ENCODE measurements around the gene LDLRAD4.

Gene LDLRAD4

GRCh38 chr18:13461469-13461868 is 242.9 kb downstream of the LDLRAD4 start:
- no peak for TF ChIP-seq SPI1 (IDR thresholded peaks at IDR 0.05; ENCODE audit: borderline replicate concordance, low read depth)
- TF ChIP-seq GABPA (IDR thresholded peaks at IDR 0.05; ENCODE audit: low read depth), result no peak
- TF ChIP-seq REST (IDR thresholded peaks at IDR 0.05; ENCODE audit: insufficient replicate concordance, low read depth), result no peak
- Histone ChIP-seq H3K27me3 (ENCODE audit: insufficient read depth, poor library complexity, severe bottlenecking) (no peaks in the 10 kb centered on the region), H3K27ac (replicated peaks) (no peak overlapping the region), H3K4me3 (replicated peaks; ENCODE audit: insufficient read depth, low read length) (no peak overlapping the region)
- no peak for DNase-seq (ENCODE audit: low read depth in 1 of 2, low spot score in 1 of 2)

DNA sequence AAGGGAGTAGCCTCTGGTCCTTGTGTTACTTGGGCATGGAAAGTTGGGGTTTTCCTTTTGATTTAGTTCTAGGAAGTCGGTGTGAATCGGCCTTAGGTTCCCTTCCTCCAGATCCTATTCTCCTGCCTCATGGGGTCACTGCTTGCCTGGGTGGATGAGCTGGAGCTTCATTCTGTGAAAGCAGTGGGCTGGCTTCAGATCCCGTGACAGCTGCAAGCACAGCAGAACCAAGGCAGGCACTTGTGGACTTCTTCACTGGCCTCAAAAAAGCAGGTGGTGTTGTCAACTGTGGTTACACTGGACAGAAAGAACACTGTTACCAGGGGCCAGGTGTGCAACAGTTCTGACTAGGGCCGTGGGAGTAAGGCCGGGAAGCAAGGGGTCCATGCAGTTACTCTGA is 243.4 kb downstream of the LDLRAD4 start:
- Histone ChIP-seq H3K4me3 (replicated peaks; ENCODE audit: insufficient read depth, low read length) (no peak overlapping the region), H3K27ac (replicated peaks) (no peak overlapping the region), H3K27me3 (ENCODE audit: insufficient read depth, poor library complexity, severe bottlenecking) (no peaks in the 10 kb centered on the region)
- TF ChIP-seq SPI1 (IDR thresholded peaks at IDR 0.05; ENCODE audit: borderline replicate concordance, low read depth), result no peak
- TF ChIP-seq GABPA (IDR thresholded peaks at IDR 0.05; ENCODE audit: low read depth), result no peak
- TF ChIP-seq POLR2AphosphoS5 (IDR thresholded peaks at IDR 0.05; ENCODE audit: low read depth), result no peak
- DNase-seq (ENCODE audit: low read depth in 1 of 2, low spot score in 1 of 2), result no peak

- TF ChIP-seq GABPA (IDR thresholded peaks at IDR 0.05; ENCODE audit: low read depth), result no peak
- TF ChIP-seq SPI1 (IDR thresholded peaks at IDR 0.05; ENCODE audit: borderline replicate concordance, low read depth), result no peak
- no peak for TF ChIP-seq CTCF (IDR thresholded peaks at IDR 0.05; ENCODE audit: insufficient read depth, low read length)
- no peak for TF ChIP-seq POLR2AphosphoS5 (IDR thresholded peaks at IDR 0.05; ENCODE audit: low read depth)
- no peak for TF ChIP-seq REST (IDR thresholded peaks at IDR 0.05; ENCODE audit: insufficient replicate concordance, low read depth)
- Histone ChIP-seq H3K4me3 (replicated peaks; ENCODE audit: insufficient read depth, low read length) (no peak overlapping the region), H3K27me3 (ENCODE audit: insufficient read depth, poor library complexity, severe bottlenecking) (no peaks in the 10 kb centered on the region)
These were observed 244.1 kb downstream of the LDLRAD4 start for GRCh38 chr18:13462686-13463085.

GRCh38 chr18:13463526-13464210 is 245.1 kb downstream of the LDLRAD4 start:
- Histone ChIP-seq H3K27ac (replicated peaks) (peak overlapping the region; percentile 83), H3K4me3 (replicated peaks; ENCODE audit: insufficient read depth, low read length) (no peak overlapping the region), H3K27me3 (ENCODE audit: insufficient read depth, poor library complexity, severe bottlenecking) (no peaks in the 10 kb centered on the region)
- TF ChIP-seq REST (IDR thresholded peaks at IDR 0.05; ENCODE audit: insufficient replicate concordance, low read depth), result no peak
- no peak for TF ChIP-seq CTCF (IDR thresholded peaks at IDR 0.05; ENCODE audit: insufficient read depth, low read length)
- no peak for TF ChIP-seq POLR2AphosphoS5 (IDR thresholded peaks at IDR 0.05; ENCODE audit: low read depth)
- no peak for TF ChIP-seq GABPA (IDR thresholded peaks at IDR 0.05; ENCODE audit: low read depth)
- no peak for TF ChIP-seq SPI1 (IDR thresholded peaks at IDR 0.05; ENCODE audit: borderline replicate concordance, low read depth)
- no peak for DNase-seq (ENCODE audit: low read depth in 1 of 2, low spot score in 1 of 2)

More at GRCh38 chr18:13462686-13463085, 244.1 kb downstream of the LDLRAD4 start:
- DNase-seq (ENCODE audit: low read depth in 1 of 2, low spot score in 1 of 2), result no peak
- H3K27ac ChIP-seq (replicated peaks), result no peak overlapping the region

All from HL-60 (cell line).